Mucosa of descending colon (tissue), 3 donors: ENCODE measurements around the gene TIGIT. TPM values are rescaled to one million over a fixed set of nuclear protein-coding genes. Genes with fewer than 3 reads are reported as not detected.

Source experiments
- ATAC-seq: fragments of 200-7000 bp; cut with Tn5 transposase; one replicate; pipeline ENCODE4 v1.9.1; 2020; ENCODE audit warnings: mild to moderate bottlenecking, moderate library complexity
- DNase-seq, 3 donors: peaks; one replicate each; pipeline ENCODE4 v3.0.0-alpha.2; 2020
- H3K36me3 ChIP-seq: fragments of 200-600 bp; one replicate; pipeline ENCODE4 v1.8.0; 2021; ENCODE audit warnings: low read depth, mild to moderate bottlenecking
- H3K4me1 ChIP-seq: fragments of 200-600 bp; one replicate; pipeline ENCODE4 v1.8.0; 2021; ENCODE audit warnings: low read depth, mild to moderate bottlenecking
- H3K4me3 ChIP-seq: fragments of 200-600 bp; one replicate; pipeline ENCODE4 v1.8.0; 2021; ENCODE audit warnings: mild to moderate bottlenecking
- H3K9me3 ChIP-seq: fragments of 200-600 bp; one replicate; pipeline ENCODE4 v1.8.0; 2021; ENCODE audit warnings: mild to moderate bottlenecking
- intact Hi-C, 2 donors: fragments of 100-400 bp; cut with DNase I in 1 of 2; cut with micrococcal nuclease in 1 of 2; formaldehyde crosslinking; loops; one replicate each; pipeline versions ENCODE4 v1.11.0 to v1.11.1; 2022; cut with DNase I, micrococcal nuclease
- long read RNA-seq, 2 donors: library from polyadenylated mRNA; unstranded; transcript quantifications; one replicate each; pipeline ENCODE4 v2.0.0, GENCODE V29; 2019 to 2021
- total RNA-seq, 3 donors: library from RNA; stranded (reverse); fragmentation: NEBNext Ultra II Directional in 2 of 3; extraction: Animal tissue kit (Norgen Biotek cat#: 25700) in 2 of 3; gene quantifications; one replicate each; pipeline versions ENCODE4 v1.2.1 to v1.2.4, GENCODE V29; 2021 to 2023
- TF ChIP-seq, protein P1 (sequence below): fragments of 200-600 bp; IDR thresholded peaks from one replicate; pipeline ENCODE4 v1.8.0; 2022; ENCODE audit warnings: antibody characterized with exemption, mild to moderate bottlenecking
- donor health status: DM: no; HTN: no; CAD: no; lungs with moderate emphysema.
- donor health status: DM: no; HTN: no; CAD: no.
- donor health status: DM: no; HTN: yes; CAD: no.

Gene TIGIT
- 1 to 10 TPM in 1 of 3 donors, under 1 TPM in 2; 0.54 to 1.6 (median 0.84) TPM for total RNA-seq
- long read RNA-seq, donor 1 = 0 reads
- long read RNA-seq, donor 2, partial matches to known transcripts = 1 of 1 reads
- long read RNA-seq, donor 2, other reads (novel, unspliced or antisense) = 0 of 1 reads

DNA sequence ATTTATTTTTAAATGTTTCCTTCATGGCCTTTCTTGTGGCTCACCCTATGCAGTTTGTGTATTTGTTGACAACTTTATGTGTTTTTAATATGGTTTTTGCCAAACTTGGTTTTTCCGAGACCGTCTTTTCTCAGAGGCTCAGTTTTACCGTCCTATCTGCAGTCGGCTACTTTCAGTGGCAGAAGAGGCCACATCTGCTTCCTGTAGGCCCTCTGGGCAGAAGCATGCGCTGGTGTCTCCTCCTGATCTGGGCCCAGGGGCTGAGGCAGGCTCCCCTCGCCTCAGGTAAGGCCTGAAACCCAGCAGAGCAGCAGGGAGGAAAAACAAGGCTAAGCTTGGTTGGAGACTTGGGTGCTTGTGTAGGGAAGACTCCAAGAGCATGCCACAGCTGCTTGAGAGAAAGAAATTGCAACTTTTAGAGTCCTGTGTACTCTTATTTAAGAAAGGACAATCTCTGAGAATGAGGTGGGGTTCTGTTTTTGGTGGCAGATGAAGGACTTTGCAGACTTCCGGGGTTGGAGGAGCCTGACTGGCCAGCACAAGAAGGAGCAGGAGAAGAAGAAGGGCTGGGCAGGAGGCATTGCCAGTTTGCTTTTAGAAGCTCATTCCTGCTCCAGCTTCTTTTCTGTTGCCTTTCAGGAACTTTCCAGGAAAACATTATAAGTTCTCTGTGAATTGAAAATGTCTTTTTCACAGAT lies at the start of gene TIGIT:
Gene TIGIT, plus strand, starts transcription at position 191 of the 698 bp plus-strand sequence. Its CDS starts 34 bp downstream, at position 225.
- no peak for DNase-seq
- TF ChIP-seq, protein P1, sequence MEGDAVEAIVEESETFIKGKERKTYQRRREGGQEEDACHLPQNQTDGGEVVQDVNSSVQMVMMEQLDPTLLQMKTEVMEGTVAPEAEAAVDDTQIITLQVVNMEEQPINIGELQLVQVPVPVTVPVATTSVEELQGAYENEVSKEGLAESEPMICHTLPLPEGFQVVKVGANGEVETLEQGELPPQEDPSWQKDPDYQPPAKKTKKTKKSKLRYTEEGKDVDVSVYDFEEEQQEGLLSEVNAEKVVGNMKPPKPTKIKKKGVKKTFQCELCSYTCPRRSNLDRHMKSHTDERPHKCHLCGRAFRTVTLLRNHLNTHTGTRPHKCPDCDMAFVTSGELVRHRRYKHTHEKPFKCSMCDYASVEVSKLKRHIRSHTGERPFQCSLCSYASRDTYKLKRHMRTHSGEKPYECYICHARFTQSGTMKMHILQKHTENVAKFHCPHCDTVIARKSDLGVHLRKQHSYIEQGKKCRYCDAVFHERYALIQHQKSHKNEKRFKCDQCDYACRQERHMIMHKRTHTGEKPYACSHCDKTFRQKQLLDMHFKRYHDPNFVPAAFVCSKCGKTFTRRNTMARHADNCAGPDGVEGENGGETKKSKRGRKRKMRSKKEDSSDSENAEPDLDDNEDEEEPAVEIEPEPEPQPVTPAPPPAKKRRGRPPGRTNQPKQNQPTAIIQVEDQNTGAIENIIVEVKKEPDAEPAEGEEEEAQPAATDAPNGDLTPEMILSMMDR = no peak
- no peak within 1 kb of the TSS for H3K4me3 ChIP-seq
- no peaks in the 10 kb centered on the region for H3K36me3 ChIP-seq
- no peaks in the 10 kb centered on the region for H3K9me3 ChIP-seq
- H3K4me1 ChIP-seq = no peaks in the 10 kb centered on the region
- peak; percentile 6 for ATAC-seq
- intact Hi-C loops = no loop called here

DNA sequence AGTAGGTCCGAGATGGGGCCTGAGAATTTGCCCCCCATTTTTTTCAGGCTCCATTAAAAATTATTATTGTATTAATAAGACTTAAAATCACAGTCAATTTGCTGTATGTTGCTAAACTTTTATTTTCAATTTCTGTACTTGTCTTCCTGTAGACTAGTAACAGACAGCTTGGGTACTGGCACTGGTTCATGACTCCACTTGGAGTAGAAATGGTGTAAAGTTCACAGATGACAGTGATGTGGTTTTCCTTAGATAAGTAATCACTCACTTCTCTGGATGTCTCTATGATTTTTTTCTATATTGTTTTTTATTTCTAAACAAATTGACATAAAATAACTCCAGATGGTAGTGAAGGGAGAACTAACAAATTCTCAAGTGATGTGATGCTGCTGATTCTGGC lies 40.9 kb upstream of the TIGIT start:
- Histone ChIP-seq H3K4me3 (no peak overlapping the region), H3K36me3 (no peaks in the 10 kb centered on the region), H3K4me1 (no peaks in the 10 kb centered on the region), H3K9me3 (peaks cover 1% of the 10 kb centered on the region)
- TF ChIP-seq, protein P1 = no peak
- intact Hi-C loops = no loop called here
- ATAC-seq (no peak), DNase-seq (no peak)

DNA sequence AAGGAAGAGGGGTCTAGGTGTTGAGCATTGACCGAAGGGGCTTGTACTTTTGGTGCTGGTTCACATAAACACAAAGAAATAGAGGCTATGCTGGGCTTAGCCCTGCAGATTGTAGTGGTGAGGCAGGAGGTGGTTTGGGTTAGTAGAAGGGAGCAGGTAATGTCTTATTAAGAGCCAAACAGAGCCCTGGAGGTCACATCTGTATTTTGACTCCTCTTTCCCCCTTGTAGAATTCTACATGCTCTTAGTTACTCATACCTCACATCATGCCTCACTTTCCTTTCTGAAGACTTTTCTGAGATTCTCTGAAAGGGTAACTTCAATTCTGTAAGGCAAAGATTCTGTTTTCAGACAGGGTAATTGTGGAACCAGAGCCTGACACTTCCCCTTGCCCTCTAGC lies 40.3 kb upstream of the TIGIT start:
- H3K4me3 ChIP-seq = no peak overlapping the region
- peaks cover 7% of the 10 kb centered on the region for H3K9me3 ChIP-seq
- no peak for ATAC-seq
- no peak for DNase-seq
- no peaks in the 10 kb centered on the region for H3K4me1 ChIP-seq
- TF ChIP-seq, protein P1 = no peak
- H3K36me3 ChIP-seq = no peaks in the 10 kb centered on the region
- intact Hi-C loops = no loop called here

DNA sequence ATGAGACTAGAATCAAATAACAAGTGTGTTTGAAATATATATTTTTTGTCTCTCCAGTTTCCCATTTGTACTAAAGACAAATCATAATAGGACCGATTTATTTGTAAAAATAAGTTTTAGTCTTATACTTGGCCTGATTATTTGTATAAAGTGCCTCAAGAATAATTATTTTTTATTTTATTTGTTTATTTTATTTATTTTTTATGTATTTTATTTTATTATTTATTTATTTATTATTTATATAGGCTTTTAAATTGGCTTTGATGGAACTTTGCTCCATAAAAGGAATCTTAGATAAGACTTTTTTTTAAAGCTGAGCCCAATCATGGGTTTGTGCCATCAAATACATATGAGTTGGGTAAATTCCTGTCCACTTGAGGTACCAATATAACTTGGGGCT lies 34.3 kb upstream of the TIGIT start:
- intact Hi-C loops = no loop called here
- H3K9me3 ChIP-seq = peaks cover 7% of the 10 kb centered on the region
- no peaks in the 10 kb centered on the region for H3K4me1 ChIP-seq
- TF ChIP-seq, protein P1 = no peak
- DNase-seq (no peak), ATAC-seq (no peak)
- H3K36me3 ChIP-seq = no peaks in the 10 kb centered on the region
- H3K4me3 ChIP-seq = no peak overlapping the region

DNA sequence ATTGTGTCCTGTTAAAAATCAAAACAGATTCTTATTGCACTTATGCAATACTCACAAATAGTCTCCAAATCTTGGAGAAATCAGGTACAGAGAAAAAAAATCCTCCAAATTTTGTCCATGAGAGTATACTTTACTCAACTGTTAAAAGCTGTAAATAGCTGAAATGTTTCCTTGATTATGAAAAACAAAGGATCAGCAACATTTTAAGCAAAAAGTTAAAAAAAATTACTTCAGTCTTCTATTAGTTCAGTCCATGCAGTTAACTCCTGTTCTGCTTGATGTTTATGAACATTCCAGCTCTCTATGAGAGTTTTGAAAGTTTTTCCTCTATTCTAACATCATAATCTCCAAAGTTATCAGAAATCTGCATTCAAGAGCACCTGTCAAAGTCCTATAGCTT lies 33.7 kb upstream of the TIGIT start:
- DNase-seq (no peak), ATAC-seq (no peak)
- intact Hi-C loops = no loop called here
- Histone ChIP-seq H3K36me3 (no peaks in the 10 kb centered on the region), H3K9me3 (peaks cover 7% of the 10 kb centered on the region), H3K4me1 (no peaks in the 10 kb centered on the region), H3K4me3 (no peak overlapping the region)
- TF ChIP-seq, protein P1 = no peak
